ENCODE results near the gene GLYATL1.

DNA sequence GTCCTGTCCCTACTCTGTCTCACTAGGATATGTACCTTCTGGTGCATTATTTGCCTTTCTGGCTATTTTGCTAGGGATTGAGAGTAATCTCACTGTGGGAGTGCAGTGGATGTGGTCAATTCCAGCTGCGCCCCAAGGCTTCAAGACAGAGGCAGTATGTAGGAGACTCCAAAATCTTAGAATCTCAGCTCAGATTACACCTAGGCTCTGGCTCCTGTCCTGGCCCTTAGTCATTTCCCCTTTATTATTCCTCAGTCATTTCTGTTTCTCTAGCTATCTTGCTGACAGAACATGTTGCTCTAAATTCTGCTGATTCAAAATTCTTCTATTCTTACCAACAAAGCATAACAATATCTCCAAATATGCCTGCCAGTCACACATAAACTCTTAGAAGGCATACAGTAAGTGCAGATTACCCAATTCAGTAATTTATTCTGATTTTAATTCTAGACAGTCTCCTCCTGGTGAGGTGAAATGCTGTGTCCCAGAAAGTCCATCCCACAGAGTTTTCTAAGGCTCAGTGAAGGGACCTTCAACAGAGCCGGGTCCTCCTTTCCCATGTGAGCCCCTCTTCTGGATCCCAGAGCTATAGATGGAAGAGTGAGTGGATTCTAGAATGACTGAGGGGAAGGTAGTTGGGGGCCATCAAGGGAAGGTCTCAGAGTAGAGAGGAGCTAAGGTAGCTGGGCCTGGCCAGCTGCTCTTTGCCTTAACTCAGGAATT lies 24.3 kb upstream of the GLYATL1 start:
- no peak for TF ChIP-seq POLR2AphosphoS5 (IDR thresholded peaks at IDR 0.05)
- TF ChIP-seq, protein P1, sequence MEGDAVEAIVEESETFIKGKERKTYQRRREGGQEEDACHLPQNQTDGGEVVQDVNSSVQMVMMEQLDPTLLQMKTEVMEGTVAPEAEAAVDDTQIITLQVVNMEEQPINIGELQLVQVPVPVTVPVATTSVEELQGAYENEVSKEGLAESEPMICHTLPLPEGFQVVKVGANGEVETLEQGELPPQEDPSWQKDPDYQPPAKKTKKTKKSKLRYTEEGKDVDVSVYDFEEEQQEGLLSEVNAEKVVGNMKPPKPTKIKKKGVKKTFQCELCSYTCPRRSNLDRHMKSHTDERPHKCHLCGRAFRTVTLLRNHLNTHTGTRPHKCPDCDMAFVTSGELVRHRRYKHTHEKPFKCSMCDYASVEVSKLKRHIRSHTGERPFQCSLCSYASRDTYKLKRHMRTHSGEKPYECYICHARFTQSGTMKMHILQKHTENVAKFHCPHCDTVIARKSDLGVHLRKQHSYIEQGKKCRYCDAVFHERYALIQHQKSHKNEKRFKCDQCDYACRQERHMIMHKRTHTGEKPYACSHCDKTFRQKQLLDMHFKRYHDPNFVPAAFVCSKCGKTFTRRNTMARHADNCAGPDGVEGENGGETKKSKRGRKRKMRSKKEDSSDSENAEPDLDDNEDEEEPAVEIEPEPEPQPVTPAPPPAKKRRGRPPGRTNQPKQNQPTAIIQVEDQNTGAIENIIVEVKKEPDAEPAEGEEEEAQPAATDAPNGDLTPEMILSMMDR (IDR thresholded peaks at IDR 0.05) = no peak
- no peak for TF ChIP-seq POLR2A (IDR thresholded peaks at IDR 0.05)
- TF ChIP-seq EP300 (IDR thresholded peaks at IDR 0.05) = no peak
